HEK293 (cell line): ENCODE measurements around the gene ECD.

ENCODE experiments used
- KLF9 ChIP-seq: fragments of 450-650 bp; formaldehyde crosslinking; IDR thresholded peaks from 2 replicates; pipeline ENCODE4 v1.5.1; 2016; ENCODE audit warnings: missing biosample characterization, missing genetic modification characterization, low read depth
- OSR2 ChIP-seq: fragments of 450-650 bp; formaldehyde crosslinking; IDR thresholded peaks from 2 replicates; pipeline ENCODE4 v1.5.1; 2016; ENCODE audit warnings: missing biosample characterization, missing genetic modification characterization
- SP2 ChIP-seq: fragments of 450-650 bp; formaldehyde crosslinking; IDR thresholded peaks from 2 replicates; pipeline ENCODE4 v1.5.1; 2016; ENCODE audit warnings: missing biosample characterization, missing genetic modification characterization
- ZFP37 ChIP-seq: fragments of 450-650 bp; formaldehyde crosslinking; IDR thresholded peaks from 2 replicates; pipeline ENCODE4 v1.5.1; 2016; ENCODE audit warnings: missing biosample characterization, missing genetic modification characterization
- ZNF274 ChIP-seq, 2 experiments: fragments of 200-500 bp in 1 of 2; fragments of 450-650 bp in 1 of 2; sonication (Bioruptor generic) in 1 of 2; formaldehyde crosslinking in 1 of 2; IDR thresholded peaks; 2 replicates each; pipeline versions ENCODE4 v1.5.1 to v1.6.1; 2014 to 2016; ENCODE audit warnings: borderline replicate concordance in 1 of 2, inconsistent platforms in 1 of 2, low read length in 1 of 2, missing biosample characterization in 1 of 2, missing genetic modification characterization in 1 of 2
- ZNF341 ChIP-seq: fragments of 450-650 bp; formaldehyde crosslinking; IDR thresholded peaks from 2 replicates; pipeline ENCODE4; 2016; ENCODE audit warnings: low read depth, missing biosample characterization, missing genetic modification characterization
- ZNF629 ChIP-seq: fragments of 450-650 bp; formaldehyde crosslinking; IDR thresholded peaks from 2 replicates; pipeline ENCODE4 v1.5.1; 2017; ENCODE audit warnings: missing biosample characterization, missing genetic modification characterization
- TF ChIP-seq, protein P1 (sequence below): fragments of 450-650 bp; formaldehyde crosslinking; IDR thresholded peaks from 2 replicates; pipeline ENCODE4 v1.5.1; 2016; ENCODE audit warnings: missing biosample characterization, missing genetic modification characterization
- TF ChIP-seq, protein P2 (sequence below): fragments of 450-650 bp; formaldehyde crosslinking; IDR thresholded peaks from 2 replicates; pipeline ENCODE4 v1.5.1; 2016; ENCODE audit warnings: missing biosample characterization, missing genetic modification characterization
- TF ChIP-seq, protein P3 (sequence below): fragments of 450-650 bp; formaldehyde crosslinking; conservative IDR thresholded peaks from 2 replicates; pipeline ENCODE4 v1.5.1; 2016; ENCODE audit warnings: low read depth, missing biosample characterization, missing genetic modification characterization
- TF ChIP-seq, protein P4 (sequence below): fragments of 450-650 bp; formaldehyde crosslinking; IDR thresholded peaks from 2 replicates; pipeline ENCODE4 v1.5.1; 2016; ENCODE audit warnings: missing biosample characterization, missing genetic modification characterization

DNA sequence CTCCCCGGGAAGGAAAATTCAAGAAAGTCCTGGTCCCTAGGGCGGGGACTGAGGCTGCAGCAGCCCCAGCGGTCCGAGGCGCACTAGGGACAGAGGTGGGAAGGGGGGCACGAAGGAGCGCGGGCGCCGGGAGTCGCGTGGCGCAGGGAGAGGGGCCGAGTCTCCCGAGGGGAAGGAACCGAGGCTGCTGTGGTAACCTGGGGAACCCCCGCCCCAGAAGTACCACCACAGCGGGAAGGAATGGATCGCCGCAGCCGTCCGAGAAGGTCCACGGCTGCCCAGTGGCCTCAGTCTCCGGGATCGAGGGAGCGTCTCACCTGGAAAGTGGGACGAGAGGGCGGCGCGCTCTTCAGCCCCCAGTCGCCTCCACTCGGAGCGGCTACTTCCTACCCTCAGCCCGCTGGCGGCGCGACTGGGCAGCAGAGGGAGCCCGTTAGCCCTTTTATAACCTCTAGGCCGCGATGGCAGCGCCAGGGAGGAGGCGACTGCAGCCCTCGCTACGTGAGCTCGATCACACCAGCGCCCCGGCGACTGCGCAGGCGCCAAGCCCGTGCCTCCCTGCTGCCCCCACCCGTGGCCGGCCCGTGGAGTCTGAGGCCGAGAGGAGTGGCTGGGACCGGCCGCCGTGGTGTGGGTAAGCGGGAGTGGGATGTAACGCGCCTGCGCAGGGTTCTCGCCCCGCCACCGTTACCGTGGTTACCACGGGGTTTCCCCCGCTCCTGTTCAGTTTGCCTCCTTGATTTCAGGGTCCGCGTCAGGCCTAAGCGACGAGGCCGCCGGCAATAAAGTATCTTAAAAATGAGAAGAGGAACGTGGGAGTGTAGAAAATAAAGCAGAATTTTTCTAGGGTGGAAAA, 71.1 kb downstream of the ECD start, which contains the start of gene P4HA1:
- TF ChIP-seq ZNF629 (tag by site-specific recombination) (peak; percentile 38; the same call in 1 of the 2 replicates), SP2 (tag by site-specific recombination) (peak; percentile 38), ZFP37 (peak; percentile 94), ZNF274 (IDR thresholded peaks at IDR 0.05; ENCODE audit: low read length) (no peak), ZNF274 (tag by site-specific recombination; IDR thresholded peaks at IDR 0.05; ENCODE audit: borderline replicate concordance) (no peak), OSR2 (no peak), ZNF341 (tag by site-specific recombination) (peak; percentile 50), KLF9 (tag by site-specific recombination) (no peak; the same call in 1 of the 2 replicates)
- TF ChIP-seq, protein P1, sequence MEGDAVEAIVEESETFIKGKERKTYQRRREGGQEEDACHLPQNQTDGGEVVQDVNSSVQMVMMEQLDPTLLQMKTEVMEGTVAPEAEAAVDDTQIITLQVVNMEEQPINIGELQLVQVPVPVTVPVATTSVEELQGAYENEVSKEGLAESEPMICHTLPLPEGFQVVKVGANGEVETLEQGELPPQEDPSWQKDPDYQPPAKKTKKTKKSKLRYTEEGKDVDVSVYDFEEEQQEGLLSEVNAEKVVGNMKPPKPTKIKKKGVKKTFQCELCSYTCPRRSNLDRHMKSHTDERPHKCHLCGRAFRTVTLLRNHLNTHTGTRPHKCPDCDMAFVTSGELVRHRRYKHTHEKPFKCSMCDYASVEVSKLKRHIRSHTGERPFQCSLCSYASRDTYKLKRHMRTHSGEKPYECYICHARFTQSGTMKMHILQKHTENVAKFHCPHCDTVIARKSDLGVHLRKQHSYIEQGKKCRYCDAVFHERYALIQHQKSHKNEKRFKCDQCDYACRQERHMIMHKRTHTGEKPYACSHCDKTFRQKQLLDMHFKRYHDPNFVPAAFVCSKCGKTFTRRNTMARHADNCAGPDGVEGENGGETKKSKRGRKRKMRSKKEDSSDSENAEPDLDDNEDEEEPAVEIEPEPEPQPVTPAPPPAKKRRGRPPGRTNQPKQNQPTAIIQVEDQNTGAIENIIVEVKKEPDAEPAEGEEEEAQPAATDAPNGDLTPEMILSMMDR = peak; percentile 99
- TF ChIP-seq, protein P2, sequence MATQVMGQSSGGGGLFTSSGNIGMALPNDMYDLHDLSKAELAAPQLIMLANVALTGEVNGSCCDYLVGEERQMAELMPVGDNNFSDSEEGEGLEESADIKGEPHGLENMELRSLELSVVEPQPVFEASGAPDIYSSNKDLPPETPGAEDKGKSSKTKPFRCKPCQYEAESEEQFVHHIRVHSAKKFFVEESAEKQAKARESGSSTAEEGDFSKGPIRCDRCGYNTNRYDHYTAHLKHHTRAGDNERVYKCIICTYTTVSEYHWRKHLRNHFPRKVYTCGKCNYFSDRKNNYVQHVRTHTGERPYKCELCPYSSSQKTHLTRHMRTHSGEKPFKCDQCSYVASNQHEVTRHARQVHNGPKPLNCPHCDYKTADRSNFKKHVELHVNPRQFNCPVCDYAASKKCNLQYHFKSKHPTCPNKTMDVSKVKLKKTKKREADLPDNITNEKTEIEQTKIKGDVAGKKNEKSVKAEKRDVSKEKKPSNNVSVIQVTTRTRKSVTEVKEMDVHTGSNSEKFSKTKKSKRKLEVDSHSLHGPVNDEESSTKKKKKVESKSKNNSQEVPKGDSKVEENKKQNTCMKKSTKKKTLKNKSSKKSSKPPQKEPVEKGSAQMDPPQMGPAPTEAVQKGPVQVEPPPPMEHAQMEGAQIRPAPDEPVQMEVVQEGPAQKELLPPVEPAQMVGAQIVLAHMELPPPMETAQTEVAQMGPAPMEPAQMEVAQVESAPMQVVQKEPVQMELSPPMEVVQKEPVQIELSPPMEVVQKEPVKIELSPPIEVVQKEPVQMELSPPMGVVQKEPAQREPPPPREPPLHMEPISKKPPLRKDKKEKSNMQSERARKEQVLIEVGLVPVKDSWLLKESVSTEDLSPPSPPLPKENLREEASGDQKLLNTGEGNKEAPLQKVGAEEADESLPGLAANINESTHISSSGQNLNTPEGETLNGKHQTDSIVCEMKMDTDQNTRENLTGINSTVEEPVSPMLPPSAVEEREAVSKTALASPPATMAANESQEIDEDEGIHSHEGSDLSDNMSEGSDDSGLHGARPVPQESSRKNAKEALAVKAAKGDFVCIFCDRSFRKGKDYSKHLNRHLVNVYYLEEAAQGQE = peak; percentile 62; the same call in 1 of the 2 replicates
- TF ChIP-seq, protein P3, sequence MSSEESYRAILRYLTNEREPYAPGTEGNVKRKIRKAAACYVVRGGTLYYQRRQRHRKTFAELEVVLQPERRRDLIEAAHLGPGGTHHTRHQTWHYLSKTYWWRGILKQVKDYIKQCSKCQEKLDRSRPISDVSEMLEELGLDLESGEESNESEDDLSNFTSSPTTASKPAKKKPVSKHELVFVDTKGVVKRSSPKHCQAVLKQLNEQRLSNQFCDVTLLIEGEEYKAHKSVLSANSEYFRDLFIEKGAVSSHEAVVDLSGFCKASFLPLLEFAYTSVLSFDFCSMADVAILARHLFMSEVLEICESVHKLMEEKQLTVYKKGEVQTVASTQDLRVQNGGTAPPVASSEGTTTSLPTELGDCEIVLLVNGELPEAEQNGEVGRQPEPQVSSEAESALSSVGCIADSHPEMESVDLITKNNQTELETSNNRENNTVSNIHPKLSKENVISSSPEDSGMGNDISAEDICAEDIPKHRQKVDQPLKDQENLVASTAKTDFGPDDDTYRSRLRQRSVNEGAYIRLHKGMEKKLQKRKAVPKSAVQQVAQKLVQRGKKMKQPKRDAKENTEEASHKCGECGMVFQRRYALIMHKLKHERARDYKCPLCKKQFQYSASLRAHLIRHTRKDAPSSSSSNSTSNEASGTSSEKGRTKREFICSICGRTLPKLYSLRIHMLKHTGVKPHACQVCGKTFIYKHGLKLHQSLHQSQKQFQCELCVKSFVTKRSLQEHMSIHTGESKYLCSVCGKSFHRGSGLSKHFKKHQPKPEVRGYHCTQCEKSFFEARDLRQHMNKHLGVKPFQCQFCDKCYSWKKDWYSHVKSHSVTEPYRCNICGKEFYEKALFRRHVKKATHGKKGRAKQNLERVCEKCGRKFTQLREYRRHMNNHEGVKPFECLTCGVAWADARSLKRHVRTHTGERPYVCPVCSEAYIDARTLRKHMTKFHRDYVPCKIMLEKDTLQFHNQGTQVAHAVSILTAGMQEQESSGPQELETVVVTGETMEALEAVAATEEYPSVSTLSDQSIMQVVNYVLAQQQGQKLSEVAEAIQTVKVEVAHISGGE (tag by site-specific recombination) = peak; percentile 23; the same call in 1 of the 2 replicates
- TF ChIP-seq, protein P4, sequence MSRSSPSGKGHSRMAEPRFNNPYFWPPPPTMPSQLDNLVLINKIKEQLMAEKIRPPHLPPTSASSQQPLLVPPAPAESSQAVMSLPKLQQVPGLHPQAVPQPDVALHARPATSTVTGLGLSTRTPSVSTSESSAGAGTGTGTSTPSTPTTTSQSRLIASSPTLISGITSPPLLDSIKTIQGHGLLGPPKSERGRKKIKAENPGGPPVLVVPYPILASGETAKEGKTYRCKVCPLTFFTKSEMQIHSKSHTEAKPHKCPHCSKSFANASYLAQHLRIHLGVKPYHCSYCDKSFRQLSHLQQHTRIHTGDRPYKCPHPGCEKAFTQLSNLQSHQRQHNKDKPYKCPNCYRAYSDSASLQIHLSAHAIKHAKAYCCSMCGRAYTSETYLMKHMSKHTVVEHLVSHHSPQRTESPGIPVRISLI = peak; percentile 82
